K562 (cell line): ENCODE results near the gene C14orf39. TPM values are rescaled to one million over a fixed set of nuclear protein-coding genes. Genes with fewer than 3 reads are reported as not detected.

Experiments
- CXXC5 ChIP-seq: fragments of 250-450 bp; sonication (Bioruptor Pico); IDR thresholded peaks from 2 replicates; pipeline ENCODE4 v1.8.0; 2022; ENCODE audit warnings: inconsistent platforms, mild to moderate bottlenecking, moderate library complexity
- KDM5B ChIP-seq: fragments of 200-600 bp; sonication (generic); IDR thresholded peaks from 2 replicates; pipeline ENCODE4 v1.6.1; 2012; ENCODE audit warnings: low read depth, mild to moderate bottlenecking, moderate library complexity, low read length, control low read depth, inconsistent platforms; ENCODE audit not compliant: insufficient replicate concordance
- PCBP1 ChIP-seq: fragments of 200-400 bp; formaldehyde crosslinking; IDR thresholded peaks from 2 replicates; pipeline ENCODE4 v1.6.1; 2018; ENCODE audit warnings: mild to moderate bottlenecking, low read depth, low read length; ENCODE audit not compliant: poor library complexity, severe bottlenecking
- PHF8 ChIP-seq: fragments of 200-600 bp; sonication (generic); IDR thresholded peaks from 2 replicates; pipeline ENCODE4 v1.6.1; 2012; ENCODE audit warnings: mixed run types, mild to moderate bottlenecking, inconsistent platforms, low read length, moderate library complexity, borderline replicate concordance
- POLR2AphosphoS2 ChIP-seq: IDR thresholded peaks from 2 replicates; pipeline ENCODE4 v1.6.1; 2012; ENCODE audit warnings: low read length, improper control_type of control experiment
- PRDM10 ChIP-seq: fragments of 450-650 bp; IDR thresholded peaks from 2 replicates; pipeline ENCODE4 v1.6.1; 2018; ENCODE audit not compliant: partially characterized antibody
- RB1 ChIP-seq: fragments of 450-650 bp; IDR thresholded peaks from 2 replicates; pipeline ENCODE4 v1.6.1; 2017; ENCODE audit warnings: low read depth, mild to moderate bottlenecking
- RNF2 ChIP-seq: sonication (generic); IDR thresholded peaks from 2 replicates; pipeline ENCODE4 v1.6.1; 2016
- TAF7 ChIP-seq: fragments of 450-650 bp; IDR thresholded peaks from 2 replicates; pipeline ENCODE4 v1.6.1; 2016; ENCODE audit warnings: missing genetic modification characterization, missing compliant biosample characterization
- TAF9B ChIP-seq: fragments of 450-650 bp; IDR thresholded peaks from 2 replicates; pipeline ENCODE4 v1.6.1; 2018; ENCODE audit warnings: mild to moderate bottlenecking; ENCODE audit not compliant: partially characterized antibody
- VEZF1 ChIP-seq: fragments of 200-800 bp; sonication (Bioruptor generic); IDR thresholded peaks from 2 replicates; pipeline ENCODE4 v1.6.1; 2017; ENCODE audit warnings: missing genetic modification characterization, missing compliant biosample characterization
- YY1 ChIP-seq, 3 experiments: IDR thresholded peaks; 2 replicates each; pipeline ENCODE4 v1.6.1; 2011; ENCODE audit warnings: low read length in 2 of 3, mild to moderate bottlenecking in 2 of 3, moderate library complexity in 2 of 3, borderline replicate concordance in 1 of 3, control low read depth in 1 of 3, low read depth in 1 of 3; ENCODE audit not compliant: insufficient read depth in 3 of 3, insufficient replicate concordance in 2 of 3, control insufficient read depth in 1 of 3, insufficient read length in 1 of 3; ENCODE audit errors: extremely low read depth in 1 of 3
- ZC3H4 ChIP-seq: sonication (generic); formaldehyde crosslinking; IDR thresholded peaks from 2 replicates; pipeline ENCODE4 v1.9.0; 2021; ENCODE audit warnings: missing genetic modification reagents, borderline replicate concordance
- ZFX ChIP-seq: sonication (generic); formaldehyde crosslinking; IDR thresholded peaks from 2 replicates; pipeline ENCODE4 v1.8.0; 2022; ENCODE audit warnings: mild to moderate bottlenecking, missing genetic modification reagents, moderate library complexity
- ZNF282 ChIP-seq: sonication (generic); formaldehyde crosslinking; IDR thresholded peaks from 2 replicates; pipeline ENCODE4 v1.8.1; 2023; ENCODE audit warnings: missing genetic modification reagents
- ZNF436 ChIP-seq: fragments of 250-450, 450-650 bp; sonication (Bioruptor Pico); formaldehyde crosslinking; IDR thresholded peaks from 2 replicates; pipeline ENCODE4 v1.7.0; 2020; ENCODE audit warnings: mild to moderate bottlenecking
- polyA plus RNA-seq, 8 experiments: library from polyadenylated mRNA; depleted of rRNA in 4 of 8; stranded (reverse) in 5 of 8; unstranded in 3 of 8; fragments of >200 nt; fragmentation: Nextera tagmentation in 2 of 8; fragmentation: Illumina TruSeq in 1 of 8; extraction: Ambion mirVana in 2 of 8; extraction: Trizol in 1 of 8; gene quantifications; 2 replicates each; pipeline versions ENCODE4 v1.2.1 to v1.2.3, GENCODE V29; 2011 to 2014; ENCODE audit warnings: inconsistent platforms in 1 of 8, missing spikeins in 1 of 8
- total RNA-seq, 7 experiments: library from RNA; depleted of rRNA in 6 of 7; stranded (reverse); fragments of >200 nt in 6 of 7; fragmentation: Illumina TruSeq in 2 of 7; extraction: Trizol in 2 of 7; gene quantifications; 2 replicates each; pipeline versions ENCODE4 v1.2.1 to v1.2.3, GENCODE V29; 2011 to 2021; ENCODE audit warnings: low replicate concordance in 1 of 7
- TF ChIP-seq, protein P1 (sequence below), 3 experiments: IDR thresholded peaks in 2 of 3; conservative IDR thresholded peaks in 1 of 3; 2 replicates each; pipeline ENCODE4 v1.5.1; 2011 to 2012; ENCODE audit warnings: low read length in 3 of 3, mild to moderate bottlenecking in 3 of 3, control low read depth in 2 of 3, improper control_type of control experiment in 1 of 3, inconsistent platforms in 1 of 3, low read depth in 1 of 3, mixed read lengths in 1 of 3, moderate library complexity in 1 of 3; ENCODE audit not compliant: insufficient read depth in 2 of 3
- TF ChIP-seq, protein P2 (sequence below), 2 experiments: IDR thresholded peaks; 2 replicates each; pipeline ENCODE4 v1.6.1; 2011; ENCODE audit warnings: borderline replicate concordance in 1 of 2, control low read depth in 1 of 2, low read depth in 1 of 2, low read length in 1 of 2, mild to moderate bottlenecking in 1 of 2, mixed read lengths in 1 of 2, moderate library complexity in 1 of 2; ENCODE audit not compliant: insufficient read depth in 1 of 2, insufficient read length in 1 of 2, poor library complexity in 1 of 2, severe bottlenecking in 1 of 2; ENCODE audit errors: extremely low read depth in 1 of 2

C14orf39 gene
- total and polyA plus RNA-seq, 9 of the 15 experiments (the other 6 are each of a cell fraction or from before 2014, with no cell fraction given) = 0.54 to 6.7 (median 1.4) TPM

DNA sequence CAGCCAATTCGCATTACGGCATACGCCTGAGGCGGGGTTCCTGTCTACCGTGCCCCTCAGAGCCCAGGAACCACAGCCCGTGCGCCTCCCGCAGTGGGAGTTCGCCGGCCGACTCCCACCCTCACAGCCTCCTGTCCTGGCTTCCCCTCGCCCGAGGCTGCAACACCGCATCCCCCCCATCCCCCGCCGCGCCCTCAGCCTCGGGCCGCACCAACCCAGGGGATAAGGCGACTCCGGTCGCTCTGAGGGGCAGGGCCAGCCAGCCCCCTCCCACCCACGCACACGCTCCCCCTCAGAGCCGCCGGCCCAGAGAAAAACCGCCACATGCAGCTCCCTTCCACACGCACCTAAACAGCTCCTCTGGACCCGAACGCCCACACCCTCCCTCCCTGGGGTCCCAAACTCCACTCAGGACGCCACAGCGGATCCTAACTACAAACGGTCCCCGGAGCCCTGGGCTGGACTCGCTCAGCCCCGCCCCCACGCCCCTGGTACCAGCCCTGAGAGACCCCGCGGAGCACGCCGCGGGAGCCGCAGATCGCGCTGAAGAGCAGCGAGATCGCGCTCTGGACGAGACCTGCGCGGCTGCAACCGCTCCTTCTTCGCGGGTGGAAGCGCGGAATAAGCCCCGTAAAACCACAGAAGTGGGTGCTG is at the start of gene C14orf39 (continued):
- TF ChIP-seq PCBP1 (peak; percentile 26), ZC3H4 (CRISPR knock-in tag) (no peak), PHF8 (peak; percentile 50; the same call in 1 of the 2 replicates), ZFX (CRISPR knock-in tag) (peak; percentile 74), KDM5B (peak; percentile 44), PRDM10 (peak; percentile 21), VEZF1 (CRISPR knock-in tag) (peak; percentile 69), RB1 (no peak), TAF7 (tag) (peak; percentile 49; the same call in 1 of the 2 replicates), RNF2 (peak; percentile 71; the same call in 1 of the 2 replicates), POLR2AphosphoS2 (no peak), ZNF436 (CRISPR knock-in tag) (no peak), YY1 (IDR thresholded peaks at IDR 0.05; ENCODE audit: borderline replicate concordance in 1 of 3, control insufficient read depth in 1 of 3, extremely low read depth in 1 of 3, insufficient read depth in 3 of 3, insufficient read length in 1 of 3, insufficient replicate concordance in 2 of 3, low read depth in 1 of 3, low read length in 2 of 3) (peak in 1 of 3 experiments; percentile 23), TAF9B (peak; percentile 39), CXXC5 (peak; percentile 63), ZNF282 (no peak)
- TF ChIP-seq, protein P1, sequence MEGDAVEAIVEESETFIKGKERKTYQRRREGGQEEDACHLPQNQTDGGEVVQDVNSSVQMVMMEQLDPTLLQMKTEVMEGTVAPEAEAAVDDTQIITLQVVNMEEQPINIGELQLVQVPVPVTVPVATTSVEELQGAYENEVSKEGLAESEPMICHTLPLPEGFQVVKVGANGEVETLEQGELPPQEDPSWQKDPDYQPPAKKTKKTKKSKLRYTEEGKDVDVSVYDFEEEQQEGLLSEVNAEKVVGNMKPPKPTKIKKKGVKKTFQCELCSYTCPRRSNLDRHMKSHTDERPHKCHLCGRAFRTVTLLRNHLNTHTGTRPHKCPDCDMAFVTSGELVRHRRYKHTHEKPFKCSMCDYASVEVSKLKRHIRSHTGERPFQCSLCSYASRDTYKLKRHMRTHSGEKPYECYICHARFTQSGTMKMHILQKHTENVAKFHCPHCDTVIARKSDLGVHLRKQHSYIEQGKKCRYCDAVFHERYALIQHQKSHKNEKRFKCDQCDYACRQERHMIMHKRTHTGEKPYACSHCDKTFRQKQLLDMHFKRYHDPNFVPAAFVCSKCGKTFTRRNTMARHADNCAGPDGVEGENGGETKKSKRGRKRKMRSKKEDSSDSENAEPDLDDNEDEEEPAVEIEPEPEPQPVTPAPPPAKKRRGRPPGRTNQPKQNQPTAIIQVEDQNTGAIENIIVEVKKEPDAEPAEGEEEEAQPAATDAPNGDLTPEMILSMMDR (IDR thresholded peaks at IDR 0.05 in 2 of 3, conservative IDR thresholded peaks at IDR 0.05 in 1 of 3; ENCODE audit: insufficient read depth in 2 of 3, low read depth in 1 of 3, low read length in 3 of 3) = peak in 1 of 3 experiments; percentile 8; a peak in 1 of 6 replicates
- TF ChIP-seq, protein P2, sequence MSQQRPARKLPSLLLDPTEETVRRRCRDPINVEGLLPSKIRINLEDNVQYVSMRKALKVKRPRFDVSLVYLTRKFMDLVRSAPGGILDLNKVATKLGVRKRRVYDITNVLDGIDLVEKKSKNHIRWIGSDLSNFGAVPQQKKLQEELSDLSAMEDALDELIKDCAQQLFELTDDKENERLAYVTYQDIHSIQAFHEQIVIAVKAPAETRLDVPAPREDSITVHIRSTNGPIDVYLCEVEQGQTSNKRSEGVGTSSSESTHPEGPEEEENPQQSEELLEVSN (IDR thresholded peaks at IDR 0.05; ENCODE audit: borderline replicate concordance in 1 of 2, extremely low read depth in 1 of 2, insufficient read depth in 1 of 2, insufficient read length in 1 of 2, low read depth in 1 of 2, low read length in 1 of 2, poor library complexity in 1 of 2, severe bottlenecking in 1 of 2) = peak; percentile 86 to 92
